ENCODE results near the gene CRACDL. TPM values are rescaled to one million over a fixed set of nuclear protein-coding genes. Genes with fewer than 3 reads are reported as not detected.

CRACDL gene
- total and polyA plus RNA-seq, 7 donors, result 0.36 to 8.8 (median 1.5) TPM

DNA sequence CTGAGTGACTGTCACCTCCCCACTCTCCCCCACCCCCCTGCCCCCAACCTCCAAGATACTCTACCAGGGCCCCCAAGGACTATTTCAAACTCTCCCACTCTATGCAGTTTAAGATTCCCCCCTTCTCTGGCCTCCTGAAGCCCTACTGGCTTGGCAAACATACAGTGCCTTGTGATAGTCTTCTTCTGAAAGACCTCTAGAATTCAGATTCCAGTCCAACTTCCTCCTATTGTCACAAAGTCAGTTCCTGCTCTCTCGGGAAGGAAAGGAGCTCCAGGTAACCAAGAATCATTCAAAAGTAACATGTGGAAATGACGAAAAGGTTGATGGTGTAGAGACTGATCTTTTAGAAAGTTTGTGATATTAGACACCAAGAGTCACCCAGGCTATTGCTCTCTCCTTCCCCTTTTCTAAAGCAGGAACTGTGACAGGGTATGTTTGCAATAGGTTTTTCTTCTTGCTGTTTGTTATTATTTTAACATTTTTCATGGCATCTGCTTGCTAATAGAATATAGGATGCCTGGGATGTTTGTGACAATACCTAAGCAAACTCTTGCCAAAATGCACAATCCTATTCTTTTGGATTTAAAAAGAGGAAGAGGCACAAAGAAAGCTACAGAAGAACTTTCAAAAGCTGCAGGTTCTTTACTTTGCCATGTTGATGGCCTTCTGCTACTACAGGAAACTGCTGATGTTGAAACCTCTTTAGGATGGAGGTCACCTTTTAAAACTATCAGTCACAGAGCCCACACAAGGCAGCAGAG, 111.6 kb downstream of the CRACDL start:
- Histone ChIP-seq H3K9me3 (no peaks in the 10 kb centered on the region), H3K27me3 (peaks cover 12 to 19% (median 19%) of the 10 kb centered on the region in 3 donors), H3K36me3 (no peaks in the 10 kb centered on the region), H3K4me1 (peaks cover 0 to 16% (median 11%) of the 10 kb centered on the region in 4 donors), H3K4me3 (no peak overlapping the region), H3K27ac (peak overlapping the region in 3 of 4 donors; percentile 8 to 66 (median 22))
- no peak for DNase-seq
- no peak for TF ChIP-seq POLR2AphosphoS5 (IDR thresholded peaks at IDR 0.05)
- no peak for TF ChIP-seq POLR2A (IDR thresholded peaks at IDR 0.05)
- TF ChIP-seq EP300 (IDR thresholded peaks at IDR 0.05), result no peak
- TF ChIP-seq, protein P1, sequence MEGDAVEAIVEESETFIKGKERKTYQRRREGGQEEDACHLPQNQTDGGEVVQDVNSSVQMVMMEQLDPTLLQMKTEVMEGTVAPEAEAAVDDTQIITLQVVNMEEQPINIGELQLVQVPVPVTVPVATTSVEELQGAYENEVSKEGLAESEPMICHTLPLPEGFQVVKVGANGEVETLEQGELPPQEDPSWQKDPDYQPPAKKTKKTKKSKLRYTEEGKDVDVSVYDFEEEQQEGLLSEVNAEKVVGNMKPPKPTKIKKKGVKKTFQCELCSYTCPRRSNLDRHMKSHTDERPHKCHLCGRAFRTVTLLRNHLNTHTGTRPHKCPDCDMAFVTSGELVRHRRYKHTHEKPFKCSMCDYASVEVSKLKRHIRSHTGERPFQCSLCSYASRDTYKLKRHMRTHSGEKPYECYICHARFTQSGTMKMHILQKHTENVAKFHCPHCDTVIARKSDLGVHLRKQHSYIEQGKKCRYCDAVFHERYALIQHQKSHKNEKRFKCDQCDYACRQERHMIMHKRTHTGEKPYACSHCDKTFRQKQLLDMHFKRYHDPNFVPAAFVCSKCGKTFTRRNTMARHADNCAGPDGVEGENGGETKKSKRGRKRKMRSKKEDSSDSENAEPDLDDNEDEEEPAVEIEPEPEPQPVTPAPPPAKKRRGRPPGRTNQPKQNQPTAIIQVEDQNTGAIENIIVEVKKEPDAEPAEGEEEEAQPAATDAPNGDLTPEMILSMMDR (IDR thresholded peaks at IDR 0.05), result no peak
- intact Hi-C loops (cut with DNase I), result no loop called here
- 66 to 79% methylated on average over 2 of the region's 2 CpGs for WGBS, 2 donors

DNA sequence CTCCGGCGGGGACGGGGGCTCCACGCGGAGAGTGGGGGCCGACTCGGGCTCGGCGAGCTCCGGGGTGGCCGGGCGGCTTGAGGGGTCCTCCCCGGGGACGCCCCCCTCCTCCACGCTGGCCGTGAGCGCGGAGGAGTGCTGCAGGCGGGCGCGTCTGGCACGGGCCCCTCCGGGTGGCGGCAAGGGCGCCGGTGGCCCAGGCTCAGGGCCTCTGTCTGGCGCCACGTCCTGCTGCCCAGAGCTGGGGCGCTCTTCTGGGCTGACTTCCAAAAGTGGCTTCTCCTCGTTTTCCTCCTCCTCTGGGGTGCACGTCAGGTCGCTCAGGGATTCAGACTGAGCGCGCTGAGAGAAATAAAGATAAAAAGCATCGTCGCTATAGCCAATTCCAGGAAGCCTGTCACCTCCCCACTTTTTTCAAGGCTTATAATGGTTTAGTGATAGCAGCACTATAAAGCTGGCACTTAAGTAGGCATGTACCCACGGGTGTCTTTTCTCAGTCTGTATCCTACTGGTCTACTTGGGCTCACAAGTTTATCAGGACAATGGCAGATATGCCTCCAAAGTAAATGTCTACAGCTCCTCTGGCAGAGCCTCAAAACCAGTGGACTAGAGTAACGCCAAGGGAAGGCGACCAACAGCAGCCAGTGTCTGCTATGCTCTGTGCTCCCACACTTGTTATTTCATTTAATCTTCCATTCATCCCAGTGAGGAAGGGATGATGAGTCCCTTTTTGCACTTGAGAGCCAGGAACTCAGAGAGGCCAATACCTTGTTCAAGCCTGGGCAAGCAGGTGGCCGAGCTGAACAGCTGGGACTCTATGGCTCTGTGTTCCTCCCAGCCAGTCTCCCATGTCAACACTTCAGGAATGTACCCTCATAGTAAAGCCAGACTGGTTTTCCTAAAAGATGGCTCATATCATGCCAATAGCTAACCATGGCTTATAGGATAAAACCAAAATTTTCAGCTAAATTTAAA, 112.5 kb downstream of the CRACDL start:
- peak overlapping the region; percentile 52 to 66 (median 56) for H3K27ac ChIP-seq
- peaks cover 0 to 16% (median 11%) of the 10 kb centered on the region in 4 donors for H3K4me1 ChIP-seq
- 59 to 88% methylated on average over 40 of the region's 40 CpGs for WGBS, 2 donors
- no peaks in the 10 kb centered on the region for H3K36me3 ChIP-seq
- intact Hi-C loops (cut with DNase I), result loop anchor here (2.0 kb wide), 1 partner anchor 93 kb away; the partner anchor contains the start of gene MGAT4A
- no peak for DNase-seq
- H3K27me3 ChIP-seq, result peaks cover 12 to 19% (median 19%) of the 10 kb centered on the region in 3 donors
- TF ChIP-seq POLR2AphosphoS5 (IDR thresholded peaks at IDR 0.05) (no peak), POLR2A (IDR thresholded peaks at IDR 0.05) (no peak), EP300 (IDR thresholded peaks at IDR 0.05) (no peak)
- TF ChIP-seq, protein P1 (IDR thresholded peaks at IDR 0.05), result no peak
- no peaks in the 10 kb centered on the region for H3K9me3 ChIP-seq
- peak overlapping the region; percentile 7 to 54 (median 46) for H3K4me3 ChIP-seq

DNA sequence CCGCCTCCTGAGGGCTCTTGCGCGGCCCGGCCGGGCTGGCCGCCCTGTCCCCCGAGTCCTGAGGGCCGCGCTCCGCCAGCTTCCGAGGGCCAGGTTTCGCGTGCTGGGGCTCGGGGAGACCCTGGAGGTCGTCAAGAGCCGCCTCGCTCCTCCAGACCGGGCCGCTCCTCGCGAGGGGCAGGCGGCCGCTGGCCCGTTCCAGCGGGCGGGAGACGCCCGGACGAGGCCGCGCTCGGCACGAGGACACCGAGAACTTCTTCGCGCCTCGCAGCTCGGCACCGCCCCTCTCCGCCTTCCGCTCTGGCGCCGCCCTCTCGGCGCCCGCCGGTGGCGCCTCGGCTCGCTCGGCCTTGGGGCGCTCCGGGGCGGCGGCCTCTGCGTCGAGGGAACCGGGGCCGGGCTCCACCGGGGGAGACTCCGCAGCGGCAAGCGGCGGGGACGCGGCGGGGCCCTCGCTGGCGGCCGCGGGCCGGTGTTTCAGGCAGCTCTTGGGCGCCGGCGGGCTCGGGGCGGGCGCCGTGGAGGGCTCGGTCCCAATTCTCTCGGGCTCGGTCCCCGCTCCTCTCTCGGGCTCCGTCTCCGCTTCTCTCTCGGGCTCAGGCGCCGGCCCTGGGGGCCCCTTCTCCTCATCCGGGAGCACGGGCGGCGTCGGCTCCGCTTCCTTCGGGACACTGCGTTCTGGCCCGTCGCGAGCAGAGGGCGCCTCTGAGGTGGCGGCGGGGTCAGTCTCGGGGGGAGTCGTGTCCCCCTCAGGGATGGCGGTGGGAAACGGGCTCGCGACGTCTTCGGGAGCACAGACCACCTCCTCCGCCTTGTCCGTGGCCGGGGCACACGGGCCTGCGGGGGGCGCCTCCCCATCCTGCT, 113.5 kb downstream of the CRACDL start:
- WGBS, 2 donors, result 16 to 79% methylated on average over 117 of the region's 117 CpGs
- Histone ChIP-seq H3K4me3 (peak overlapping the region; percentile 7 to 54 (median 46)), H3K27me3 (peaks cover 12 to 19% (median 19%) of the 10 kb centered on the region in 3 donors), H3K36me3 (no peaks in the 10 kb centered on the region), H3K4me1 (peaks cover 0 to 16% (median 11%) of the 10 kb centered on the region in 4 donors), H3K27ac (peak overlapping the region; percentile 52 to 66 (median 56)), H3K9me3 (no peaks in the 10 kb centered on the region)
- intact Hi-C loops (cut with DNase I), result loop anchor here (2.0 kb wide), 1 partner anchor 92 kb away; the partner anchor contains the start of gene MGAT4A
- no peak for TF ChIP-seq POLR2AphosphoS5 (IDR thresholded peaks at IDR 0.05)
- TF ChIP-seq EP300 (IDR thresholded peaks at IDR 0.05), result no peak
- no peak for TF ChIP-seq POLR2A (IDR thresholded peaks at IDR 0.05)
- TF ChIP-seq, protein P1 (IDR thresholded peaks at IDR 0.05), result peak in 1 of 4 experiments; percentile 11
- no peak for DNase-seq

DNA sequence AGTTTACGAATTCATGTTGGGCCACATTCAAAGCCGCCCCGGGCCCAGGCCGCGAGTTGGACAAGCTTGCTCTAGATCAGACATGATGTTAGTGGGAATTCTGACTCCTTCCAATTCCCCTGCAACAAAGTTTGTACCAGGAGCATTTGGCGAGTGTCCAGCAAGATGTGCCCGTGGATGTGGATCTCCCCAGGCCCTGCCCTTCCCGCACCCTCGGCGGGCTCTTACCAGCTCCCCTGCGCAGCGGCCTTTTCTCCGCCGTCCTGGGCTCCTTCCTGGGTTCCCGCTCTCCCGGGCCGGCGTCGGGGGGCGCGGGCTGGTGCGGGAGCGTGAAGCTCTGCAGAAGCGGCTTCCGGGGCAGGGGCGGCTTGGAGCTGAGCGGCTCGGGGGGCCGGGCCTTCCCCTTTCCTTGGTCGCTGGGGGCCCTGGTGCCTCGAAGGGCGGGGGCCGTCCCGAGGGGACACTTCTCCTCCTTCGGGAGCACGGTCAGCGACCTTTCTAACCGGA, 114.3 kb downstream of the CRACDL start:
- WGBS, 2 donors, result 95 to 97% methylated on average over 38 of the region's 38 CpGs
- intact Hi-C loops (cut with DNase I), result loop anchor here (2.0 kb wide), 1 partner anchor 91 kb away; the partner anchor contains the start of gene MGAT4A
- H3K27ac ChIP-seq, result peak overlapping the region in 2 of 4 donors; percentile 53 to 66

More for the DNA sequence above, 114.3 kb downstream of the CRACDL start:
- Histone ChIP-seq H3K4me3 (no peak overlapping the region), H3K27me3 (peaks cover 12 to 19% (median 19%) of the 10 kb centered on the region in 3 donors), H3K36me3 (no peaks in the 10 kb centered on the region), H3K9me3 (no peaks in the 10 kb centered on the region), H3K4me1 (peaks cover 0 to 16% (median 11%) of the 10 kb centered on the region in 4 donors)
- DNase-seq, result no peak
- TF ChIP-seq, protein P1 (IDR thresholded peaks at IDR 0.05), result no peak
- no peak for TF ChIP-seq EP300 (IDR thresholded peaks at IDR 0.05)
- TF ChIP-seq POLR2A (IDR thresholded peaks at IDR 0.05), result no peak
- TF ChIP-seq POLR2AphosphoS5 (IDR thresholded peaks at IDR 0.05), result no peak
